Activated T-cell treated with anti-CD3 and anti-CD28 coated beads for 48 hours (primary cell): Measurements from ENCODE around the gene LARP4B.
A peak's percentile ranks its signal among the peaks of the same experiment; 100 is the strongest.

Experiments used
- DNase-seq: peaks from one replicate; pipeline ENCODE4 v3.0.0-alpha.2; 2020; ENCODE audit warnings: low read depth

The LARP4B gene

DNA sequence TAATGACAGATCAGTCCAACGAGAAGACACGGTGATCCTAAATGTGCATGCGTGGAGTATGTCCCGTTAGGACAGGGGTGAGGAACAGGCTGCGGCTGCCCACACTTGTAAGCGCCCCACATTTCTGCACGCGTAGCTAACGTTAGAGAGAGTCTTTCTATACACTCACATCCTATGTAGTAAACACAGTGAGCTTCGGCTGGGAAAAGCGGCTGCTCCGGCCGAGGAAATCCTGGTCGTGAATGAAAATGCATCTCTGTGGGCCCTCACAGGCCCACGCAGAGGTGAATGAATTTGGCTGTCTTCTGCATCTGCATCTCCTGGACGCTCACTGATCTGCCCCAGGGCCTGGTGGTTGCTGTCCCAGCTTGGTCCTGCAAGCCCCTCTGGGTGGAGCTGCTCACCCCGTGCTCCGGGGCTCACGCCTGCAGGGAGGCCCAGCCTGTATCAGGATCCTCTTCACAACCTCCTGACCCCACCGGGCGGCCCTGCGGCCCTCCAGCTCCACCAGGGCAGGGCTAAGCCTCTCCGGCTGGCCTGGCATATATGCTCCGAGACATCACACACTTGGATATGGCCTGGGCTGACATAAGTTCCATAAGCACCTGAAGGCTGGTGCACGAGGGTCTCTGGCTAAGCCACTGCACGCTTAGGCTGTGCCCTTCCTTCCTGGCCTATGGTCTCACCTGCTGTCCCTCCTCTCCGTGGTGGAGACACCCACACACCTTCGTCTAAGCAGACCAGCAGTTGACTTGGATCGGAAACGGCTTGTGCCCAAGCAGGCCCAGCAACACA lies 124.1 kb downstream of the LARP4B start:
- DNase-seq = no peak

DNA sequence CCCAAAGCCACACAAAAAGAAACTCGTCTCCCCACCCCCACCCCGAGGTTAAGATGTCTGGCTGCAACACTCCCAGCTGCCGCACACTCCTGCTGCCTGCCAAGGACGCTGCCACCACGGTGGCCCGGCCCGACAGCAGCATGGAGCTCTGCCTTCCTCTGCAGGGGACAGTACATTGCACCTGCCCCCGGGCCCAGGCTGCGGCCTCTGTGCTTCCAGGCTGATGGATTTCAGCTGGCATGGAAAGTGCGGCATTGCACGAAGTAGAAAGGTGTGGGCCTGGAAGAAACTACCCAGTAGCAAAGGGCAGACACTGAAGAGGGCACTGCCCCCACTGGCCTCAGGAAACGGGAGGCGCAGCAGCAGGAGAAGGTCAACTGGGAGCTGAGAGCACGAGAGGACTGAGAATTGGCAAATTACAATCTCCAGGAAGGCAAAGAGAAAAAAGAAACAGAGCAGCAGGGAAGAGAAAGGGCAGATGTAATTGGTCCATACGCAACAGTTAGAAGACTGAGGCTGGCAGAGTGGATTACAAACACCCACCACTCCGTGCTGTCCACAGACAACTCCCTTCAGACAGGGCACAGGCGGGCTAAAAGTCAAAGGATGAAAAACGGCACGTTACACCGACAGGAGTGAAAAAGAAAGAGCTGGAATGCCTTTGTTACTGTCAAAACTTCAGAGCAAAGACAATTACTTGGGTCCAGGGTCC lies 124.9 kb downstream of the LARP4B start:
- no peak for DNase-seq

DNA sequence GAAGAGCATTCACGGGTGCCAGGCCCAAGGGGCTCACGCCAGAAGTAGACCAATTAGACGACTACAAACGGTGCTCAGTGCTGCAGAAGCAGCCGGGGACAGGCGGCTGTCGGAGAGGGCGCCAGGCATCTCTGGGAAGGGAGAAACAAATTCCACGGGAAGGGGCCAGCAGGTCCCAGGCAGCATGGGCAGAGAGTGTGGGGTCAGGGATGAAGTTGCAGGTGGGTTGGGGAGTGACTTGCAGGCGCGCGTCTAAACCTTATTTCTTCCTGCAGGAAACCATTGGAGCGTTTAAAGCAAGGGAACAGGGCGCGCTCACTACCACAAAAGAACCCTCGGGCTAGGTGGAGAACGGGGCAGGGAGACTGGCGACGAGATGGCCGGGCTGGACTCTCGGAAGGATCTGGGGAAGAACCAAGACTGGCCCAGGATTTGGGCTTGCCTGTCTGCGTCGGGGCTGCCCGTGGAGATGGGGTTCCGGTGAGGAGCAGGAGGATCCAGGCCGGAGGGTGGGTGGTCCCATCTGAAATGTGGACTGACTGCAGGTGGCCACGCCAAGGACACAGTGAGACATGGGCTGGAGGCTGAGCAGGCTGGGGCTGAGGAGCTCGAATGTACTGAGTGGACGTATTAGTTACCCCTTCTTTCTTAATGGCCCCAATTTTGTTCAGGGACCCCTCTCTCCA lies 125.7 kb downstream of the LARP4B start:
- no peak for DNase-seq

DNA sequence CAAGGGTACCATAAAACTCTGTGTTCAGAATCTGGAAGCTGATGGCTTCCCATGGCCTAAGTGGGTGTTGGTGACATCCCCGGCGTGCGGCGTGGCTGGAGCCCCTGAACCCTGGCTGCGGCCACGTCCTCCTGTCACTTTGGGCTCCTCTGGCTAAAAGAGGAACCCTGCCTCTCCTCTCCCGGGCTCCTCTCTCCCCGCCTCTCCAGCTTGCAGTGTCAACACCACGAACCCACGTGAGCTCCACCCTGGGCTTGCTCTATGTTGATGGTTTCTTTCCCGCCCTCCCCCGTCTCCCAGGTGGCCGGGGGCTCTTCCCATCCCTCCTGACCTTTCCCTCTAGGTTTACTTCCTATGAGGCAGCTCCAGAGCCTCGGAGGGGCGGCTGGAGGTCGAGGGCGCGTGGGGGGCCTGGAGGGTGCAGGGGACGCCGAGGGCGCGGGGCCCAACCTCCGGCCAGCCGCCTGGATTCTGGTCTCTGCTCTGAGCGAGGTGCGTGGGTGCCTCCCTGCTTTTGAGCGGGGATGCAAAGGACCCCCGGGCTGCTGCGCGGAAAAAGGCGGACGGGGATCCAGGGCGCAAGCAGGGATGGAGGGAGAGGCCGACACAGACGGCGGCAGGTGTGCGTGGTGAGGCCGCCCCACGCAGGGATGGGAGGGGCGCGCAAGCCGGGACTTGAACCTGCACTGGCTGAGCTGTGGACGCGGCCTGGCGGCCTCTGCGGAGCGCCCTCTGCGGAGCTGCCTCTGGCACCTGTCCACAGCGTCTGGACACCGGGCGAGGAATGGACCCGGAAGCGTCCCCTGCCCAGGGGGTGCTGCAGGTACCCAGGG lies 126.5 kb downstream of the LARP4B start:
- no peak for DNase-seq

GRCh38 chr10:804191-804781 lies 127.2 kb downstream of the LARP4B start:
- DNase-seq = no peak

DNA sequence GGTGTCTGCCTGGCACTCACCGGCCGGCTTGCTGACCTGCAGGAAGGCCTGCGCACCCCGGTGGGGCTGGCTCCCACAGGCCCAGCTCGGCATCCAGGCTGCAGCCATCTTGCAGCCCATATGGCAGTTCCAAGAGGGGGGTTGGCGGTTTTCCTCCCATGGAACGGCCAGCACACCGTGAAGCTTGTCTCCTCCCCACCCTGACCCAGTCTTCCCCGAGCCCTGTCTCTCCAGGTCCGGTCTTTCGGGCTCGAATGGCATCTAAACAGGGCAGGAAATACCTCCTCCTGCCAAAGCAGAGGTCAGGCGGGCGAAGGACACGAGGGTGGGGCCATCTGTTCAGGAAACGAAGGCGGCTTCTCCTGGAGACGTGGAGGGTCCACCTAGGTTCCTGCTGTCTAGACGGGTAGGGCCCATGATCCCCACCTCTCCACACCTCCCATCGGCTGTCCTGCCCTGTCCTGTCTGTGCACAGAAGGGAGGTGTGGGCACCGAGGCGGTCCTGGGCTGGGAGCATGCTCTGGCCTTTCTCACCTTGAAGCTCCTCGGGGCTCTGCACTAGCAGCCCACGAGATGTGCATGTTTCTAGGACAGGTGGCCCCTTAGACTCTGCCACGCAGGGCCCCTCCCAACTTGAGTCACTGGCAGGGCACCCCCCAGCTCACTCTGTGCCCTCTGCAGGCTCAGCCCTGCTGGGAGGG lies 128.3 kb downstream of the LARP4B start:
- no peak for DNase-seq

- no peak for DNase-seq
Observed at GRCh38 chr10:802506-802905, 129.0 kb downstream of the LARP4B start.

GRCh38 chr10:797179-797578 lies 134.3 kb downstream of the LARP4B start:
- no peak for DNase-seq

DNA sequence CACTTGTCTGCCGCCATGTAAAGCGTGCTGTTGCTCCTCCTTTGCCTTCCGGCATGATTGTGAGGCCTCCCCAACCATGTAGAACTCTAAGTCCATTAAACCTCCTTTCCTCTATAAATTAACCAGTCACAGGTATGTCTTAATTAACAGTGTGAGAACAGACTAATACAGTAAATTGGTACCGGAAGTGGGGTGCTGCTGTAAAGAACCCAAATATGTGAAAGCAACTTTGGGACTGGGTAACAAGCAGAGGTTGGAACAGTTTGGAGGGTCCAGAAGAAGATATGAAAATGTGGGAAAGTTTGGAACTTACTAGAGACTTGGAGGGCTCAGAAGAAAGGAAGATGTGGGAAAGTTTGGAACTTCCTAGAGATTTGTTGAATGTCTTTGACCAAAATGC lies 135.3 kb downstream of the LARP4B start:
- no peak for DNase-seq

GRCh38 chr10:794382-794956 lies 137.0 kb downstream of the LARP4B start:
- DNase-seq = no peak

GRCh38 chr10:792792-793100 lies 138.8 kb downstream of the LARP4B start:
- DNase-seq = no peak

DNA sequence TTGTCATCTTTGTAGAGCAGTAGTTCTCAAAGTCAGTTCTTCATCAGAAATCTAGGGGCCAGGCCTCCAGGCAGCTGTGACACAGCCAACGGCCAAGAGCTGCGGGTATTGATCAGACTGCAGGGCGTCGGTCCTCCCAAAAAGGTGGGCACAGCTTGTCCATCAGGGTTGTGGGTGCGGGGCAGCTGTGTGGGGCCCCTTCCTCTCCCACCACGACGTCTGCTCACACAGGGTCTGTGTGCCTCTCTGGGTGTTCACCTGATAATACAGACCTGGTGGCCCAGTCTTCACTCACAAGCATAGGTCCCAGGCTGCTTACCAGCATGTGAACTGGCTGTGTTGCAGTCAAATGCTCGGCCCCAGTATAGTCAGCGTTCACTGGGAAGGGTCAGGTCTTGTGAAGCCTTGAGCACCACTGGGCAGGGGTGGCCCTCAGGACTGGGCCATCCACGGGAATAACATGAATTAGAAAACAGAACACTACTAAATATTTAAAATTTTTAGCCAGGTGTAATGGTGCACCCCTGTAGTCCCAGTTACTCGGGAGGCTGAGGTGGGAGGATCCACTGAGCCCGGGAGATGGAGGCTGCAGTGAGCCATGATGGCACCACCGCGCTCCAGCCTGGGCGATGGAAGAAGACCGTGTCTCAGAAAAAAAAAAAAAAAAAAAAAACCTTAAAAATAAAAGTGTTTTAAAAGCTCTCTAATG lies 139.3 kb downstream of the LARP4B start:
- no peak for DNase-seq

GRCh38 chr10:791639-792038 lies 139.9 kb downstream of the LARP4B start:
- DNase-seq = no peak

- no peak for DNase-seq
Observed at GRCh38 chr10:790821-791551, 140.5 kb downstream of the LARP4B start.

GRCh38 chr10:789831-790701 lies 141.4 kb downstream of the LARP4B start:
- DNase-seq = no peak

DNA sequence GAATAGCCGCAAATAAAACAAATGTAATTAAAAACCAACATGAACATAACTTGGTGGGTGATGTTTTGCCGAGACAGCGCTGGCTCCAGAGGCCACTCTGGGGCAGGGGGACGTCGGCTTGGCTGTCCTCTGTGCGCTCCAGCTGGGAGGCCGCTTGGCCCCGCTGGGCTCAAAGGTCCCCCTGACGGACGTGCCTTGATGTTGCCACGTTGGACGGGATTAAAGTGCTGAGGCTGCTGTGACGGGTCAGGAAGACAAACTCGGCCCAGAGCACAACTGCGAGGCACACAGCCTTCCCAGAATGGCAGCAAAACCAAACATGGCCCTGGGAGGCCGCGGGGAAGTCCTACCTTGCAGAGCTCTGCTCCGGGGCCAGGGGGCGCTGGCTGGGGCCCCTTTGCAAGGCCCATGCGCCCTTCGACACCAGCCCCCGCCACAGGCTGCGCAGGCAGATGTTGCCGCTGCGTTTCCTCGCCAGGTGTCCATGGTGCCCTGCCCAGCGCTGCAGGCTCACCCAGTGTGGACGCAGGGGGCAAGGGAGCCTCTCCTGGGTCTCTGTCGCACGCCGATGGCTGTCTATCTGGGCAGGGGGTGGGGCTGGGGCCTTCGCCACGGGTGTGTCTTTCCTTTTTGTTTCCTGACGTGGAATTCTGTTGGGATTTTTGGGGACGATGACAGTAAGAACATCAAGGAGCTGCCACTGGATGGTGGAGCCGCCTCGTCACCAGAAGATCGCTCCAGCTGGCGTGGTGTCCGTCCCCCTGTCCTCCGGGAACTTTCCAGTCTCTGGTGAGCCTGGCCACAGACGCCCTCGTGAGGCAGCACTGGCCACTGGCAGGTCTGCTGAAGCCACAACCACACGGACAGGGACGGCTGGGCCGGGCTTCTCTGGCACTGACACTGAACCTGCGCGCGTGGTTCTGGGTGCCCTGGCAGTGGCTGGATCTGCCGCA lies 142.4 kb downstream of the LARP4B start:
- DNase-seq = peak; percentile 47

GRCh38 chr10:787933-788651 lies 143.4 kb downstream of the LARP4B start:
- no peak for DNase-seq
